NCI-H526 treated with DMSO at 0.1 percent for 48 hours (cell line): Measurements from ENCODE around the gene ARID1B.

Experiments used
- DNase-seq: peaks from one replicate; lab custom pipeline; 2025; lab: John Stamatoyannopoulos, UW

The ARID1B gene

DNA sequence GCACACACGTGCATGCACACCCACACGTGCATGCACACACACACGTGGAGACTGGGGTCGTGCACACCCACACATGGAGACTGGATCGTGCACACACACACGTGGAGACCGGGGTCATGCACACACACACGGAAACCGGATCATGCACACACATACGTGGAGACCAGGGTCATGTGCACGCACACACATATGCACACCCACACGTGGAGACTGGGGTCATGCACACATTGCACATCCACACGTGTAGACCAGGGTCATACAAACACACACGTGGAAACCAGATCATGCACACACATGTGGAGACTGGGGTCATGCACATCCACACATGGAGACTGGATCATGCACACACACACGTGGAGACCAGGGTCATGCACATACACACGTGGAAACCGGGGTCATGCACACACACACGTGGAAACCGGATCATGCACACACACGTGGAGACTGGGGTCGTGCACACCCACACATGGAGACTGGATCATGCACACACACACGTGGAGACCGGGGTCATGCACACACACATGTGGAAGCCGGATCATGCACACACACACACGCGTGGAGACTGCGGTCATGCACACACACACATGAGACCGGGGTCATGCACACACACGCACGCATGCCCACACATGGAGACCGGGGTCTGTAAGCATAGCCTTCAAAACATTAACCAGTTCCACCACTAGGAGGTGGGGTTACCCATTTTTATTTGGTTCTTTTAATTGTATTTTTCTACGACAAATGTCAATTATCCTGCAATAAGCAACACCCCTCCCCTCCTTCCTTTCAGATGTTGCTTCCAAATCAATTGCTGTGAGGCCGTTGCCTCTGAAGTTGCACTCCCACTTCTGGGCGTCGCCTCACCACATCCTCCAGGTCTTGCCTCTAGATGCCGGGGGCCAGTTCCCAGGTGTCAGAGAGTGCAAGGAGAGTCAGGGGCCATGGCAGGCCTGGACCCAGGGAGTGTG, 450.3 kb downstream of the ARID1B start:
- no peak for DNase-seq

DNA sequence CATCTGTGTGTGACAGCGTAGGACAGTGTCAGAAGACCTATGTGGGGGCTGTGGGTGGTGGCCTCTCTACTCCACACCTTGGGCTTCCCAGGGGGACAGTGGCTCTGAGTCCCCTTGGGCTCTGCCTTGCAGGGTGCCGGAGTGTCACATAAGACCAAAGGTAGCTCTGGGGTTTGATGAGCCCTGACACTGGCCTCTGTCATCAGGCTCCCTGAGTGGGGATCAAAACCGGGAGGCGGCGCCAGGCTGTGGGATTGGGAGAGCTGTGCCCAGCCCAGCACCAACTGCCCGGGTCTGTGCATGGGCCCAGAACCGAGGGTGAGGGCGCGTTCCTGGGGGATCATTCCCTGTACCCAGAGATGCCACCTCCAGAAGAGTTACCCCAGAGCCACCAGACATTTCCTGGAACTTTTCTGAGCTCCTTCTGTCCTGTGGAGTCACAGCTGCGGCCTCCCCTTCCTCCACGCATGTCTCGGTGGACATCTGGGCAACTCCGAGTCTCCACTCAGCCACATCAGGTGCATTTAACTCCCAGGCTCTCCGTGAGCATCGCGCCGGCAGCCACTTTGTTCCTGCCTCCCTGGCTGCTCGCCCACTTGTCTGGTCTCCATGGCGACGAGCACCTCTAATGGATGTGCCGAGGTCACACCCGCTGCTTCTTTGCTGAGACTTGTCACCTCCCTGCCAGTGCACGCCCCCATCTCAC, 451.4 kb downstream of the ARID1B start:
- peak; percentile 30 for DNase-seq

DNA sequence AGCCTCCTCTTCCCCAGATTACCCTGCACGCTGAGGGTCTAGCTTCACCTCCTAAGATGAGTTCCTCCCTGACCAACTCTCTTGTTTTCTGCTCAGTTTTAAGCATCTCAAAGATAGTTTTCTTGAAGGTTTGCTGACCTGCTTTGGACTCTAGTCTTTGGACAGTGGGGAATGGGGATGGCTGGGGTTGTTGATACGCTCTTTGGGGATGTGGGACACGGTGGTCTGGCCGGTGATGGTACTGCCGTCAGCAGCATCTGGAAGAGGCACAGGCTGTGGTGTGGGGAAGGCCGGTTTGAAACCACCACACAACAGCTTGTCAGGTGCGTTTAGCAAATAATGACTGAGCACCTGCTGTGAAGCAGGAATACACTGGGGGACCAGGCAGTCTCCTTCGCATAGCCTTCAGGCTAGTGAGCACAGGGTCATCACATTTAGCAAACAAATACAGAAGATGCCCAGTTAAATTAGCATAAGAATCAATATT, 452.0 kb downstream of the ARID1B start:
- peak; percentile 88 for DNase-seq

DNA sequence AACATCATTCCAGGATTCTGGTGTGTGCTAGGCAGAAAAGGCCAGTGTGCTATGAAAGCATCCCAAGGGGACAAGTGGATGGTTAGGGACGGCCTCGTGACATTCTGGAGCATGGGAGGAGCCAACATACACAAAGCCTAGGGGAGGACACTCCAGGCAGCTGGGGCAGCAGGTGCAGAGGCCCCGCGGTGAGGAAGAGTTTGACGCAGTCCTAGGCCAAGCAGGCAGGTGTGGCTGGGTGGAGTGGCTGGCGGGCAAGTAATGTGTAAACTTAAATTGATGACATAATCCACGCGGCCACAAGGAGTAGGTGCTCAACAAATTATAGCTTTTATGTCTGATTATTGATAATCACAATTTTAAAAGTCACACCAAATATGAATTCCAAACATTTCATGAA, 452.5 kb downstream of the ARID1B start:
- peak; percentile 95 for DNase-seq

DNA sequence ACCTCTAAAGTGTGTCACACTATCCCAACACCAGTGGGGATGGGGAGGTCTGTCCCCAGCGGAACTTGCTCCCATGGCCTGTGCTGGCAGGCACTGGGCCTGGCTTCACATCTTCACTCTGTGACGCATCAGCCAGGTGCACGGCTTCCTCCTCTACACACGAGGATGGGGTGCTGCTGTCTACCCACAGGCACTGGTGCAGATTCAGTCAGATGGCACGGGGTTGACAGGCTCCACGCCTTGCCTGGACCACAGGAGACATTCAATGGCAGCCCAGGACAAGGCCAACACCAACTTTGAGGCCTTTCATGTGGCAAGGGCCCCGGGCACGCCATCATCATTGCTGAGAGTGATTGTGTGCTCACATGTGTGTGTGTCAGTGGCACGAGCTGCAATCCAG, 453.7 kb downstream of the ARID1B start:
- no peak for DNase-seq

DNA sequence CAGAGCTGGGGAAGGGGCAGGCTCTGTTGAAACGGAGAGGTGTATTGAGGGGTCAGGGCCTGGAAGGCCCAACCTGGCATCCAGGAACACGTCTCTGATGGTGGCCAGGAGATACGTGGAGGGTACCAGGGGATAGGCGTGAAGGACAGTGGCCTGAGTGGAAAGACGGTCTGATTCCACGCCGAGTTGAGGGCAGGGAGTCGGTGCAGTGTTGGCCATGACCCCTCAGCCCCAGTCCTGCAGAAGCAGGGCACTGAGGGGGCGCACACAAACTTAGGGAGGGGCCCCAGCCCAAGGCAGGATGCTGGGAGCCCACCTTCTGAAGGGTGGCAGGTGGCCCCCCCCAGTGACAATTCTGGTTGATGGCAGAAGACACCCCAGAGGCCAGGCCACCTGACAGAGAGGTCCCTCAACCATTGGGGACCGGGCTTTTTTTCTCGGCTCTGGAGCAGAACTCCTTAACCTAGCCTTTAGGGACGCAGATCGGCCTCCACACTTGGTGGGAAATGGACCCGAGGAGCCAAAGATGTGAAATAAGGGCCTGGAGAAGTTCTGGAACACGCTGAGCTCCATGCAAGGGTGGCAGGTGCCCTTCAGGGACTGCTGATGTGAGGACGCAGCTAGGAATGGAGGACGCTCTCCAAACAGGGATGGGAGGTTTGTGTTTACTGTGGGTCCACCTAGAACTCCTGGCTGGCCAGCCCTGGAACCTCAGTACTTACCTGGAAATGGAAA, 455.1 kb downstream of the ARID1B start:
- DNase-seq: no peak

DNA sequence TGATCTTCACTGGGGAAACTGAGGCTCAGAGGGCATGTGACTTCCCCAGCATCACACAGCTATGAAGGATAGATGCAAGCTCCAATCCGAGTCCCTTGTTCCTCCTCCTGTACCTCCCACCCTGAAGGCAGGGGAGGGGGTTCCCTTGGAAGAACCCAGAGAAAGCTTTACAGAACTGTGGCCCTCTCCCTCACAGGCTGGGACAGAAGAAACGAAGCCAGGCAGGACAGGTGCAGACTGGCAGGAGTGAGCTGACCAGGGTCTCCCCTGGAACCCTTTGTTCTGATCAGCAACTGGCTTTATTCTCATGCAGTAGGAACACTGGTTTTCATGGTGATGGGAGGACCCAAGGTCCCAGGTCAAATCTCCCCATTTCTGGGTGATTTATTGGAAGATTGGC, 456.0 kb downstream of the ARID1B start:
- DNase-seq: no peak

DNA sequence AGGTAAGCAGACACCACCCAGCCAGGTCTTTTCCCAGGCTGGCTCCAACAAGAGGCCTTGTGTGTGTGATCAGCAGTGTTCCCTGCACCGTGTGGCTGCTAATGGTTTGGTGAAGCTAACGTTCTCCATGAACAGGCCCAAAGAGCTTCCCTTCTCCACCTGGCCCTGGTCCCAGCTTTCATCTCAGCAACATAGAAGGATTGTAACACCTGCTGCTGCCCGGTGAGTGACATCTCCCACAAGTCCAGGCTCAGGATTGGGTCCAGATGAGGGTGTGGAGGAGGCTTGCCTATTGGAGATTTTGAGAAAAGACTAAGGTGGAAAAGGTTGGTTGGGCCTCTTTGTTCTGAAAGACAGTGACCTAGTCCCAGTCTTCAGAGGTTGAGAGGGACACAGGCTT, 456.5 kb downstream of the ARID1B start:
- no peak for DNase-seq

DNA sequence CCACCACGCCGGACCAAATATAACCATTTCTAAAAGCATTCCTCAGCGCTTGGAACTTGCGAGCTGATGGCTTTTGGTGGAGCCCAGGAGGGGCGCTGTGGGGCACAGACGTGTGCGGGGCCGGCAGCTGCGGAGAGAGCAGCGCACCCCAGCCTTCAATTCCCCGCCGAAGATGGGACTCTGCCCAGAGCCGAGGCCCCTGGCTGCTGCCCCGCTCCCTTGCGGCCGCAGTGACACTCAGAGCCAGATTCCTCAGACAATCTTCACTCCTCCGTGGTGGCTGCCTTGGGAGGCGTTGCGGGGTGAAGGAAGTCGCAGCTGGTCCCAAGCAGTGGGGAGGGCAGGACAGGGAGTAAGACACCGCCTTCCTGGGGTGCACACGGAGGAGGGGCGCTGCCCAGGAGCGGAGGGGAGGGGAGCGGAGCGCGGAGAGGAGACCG, 458.4 kb downstream of the ARID1B start:
- DNase-seq: no peak

DNA sequence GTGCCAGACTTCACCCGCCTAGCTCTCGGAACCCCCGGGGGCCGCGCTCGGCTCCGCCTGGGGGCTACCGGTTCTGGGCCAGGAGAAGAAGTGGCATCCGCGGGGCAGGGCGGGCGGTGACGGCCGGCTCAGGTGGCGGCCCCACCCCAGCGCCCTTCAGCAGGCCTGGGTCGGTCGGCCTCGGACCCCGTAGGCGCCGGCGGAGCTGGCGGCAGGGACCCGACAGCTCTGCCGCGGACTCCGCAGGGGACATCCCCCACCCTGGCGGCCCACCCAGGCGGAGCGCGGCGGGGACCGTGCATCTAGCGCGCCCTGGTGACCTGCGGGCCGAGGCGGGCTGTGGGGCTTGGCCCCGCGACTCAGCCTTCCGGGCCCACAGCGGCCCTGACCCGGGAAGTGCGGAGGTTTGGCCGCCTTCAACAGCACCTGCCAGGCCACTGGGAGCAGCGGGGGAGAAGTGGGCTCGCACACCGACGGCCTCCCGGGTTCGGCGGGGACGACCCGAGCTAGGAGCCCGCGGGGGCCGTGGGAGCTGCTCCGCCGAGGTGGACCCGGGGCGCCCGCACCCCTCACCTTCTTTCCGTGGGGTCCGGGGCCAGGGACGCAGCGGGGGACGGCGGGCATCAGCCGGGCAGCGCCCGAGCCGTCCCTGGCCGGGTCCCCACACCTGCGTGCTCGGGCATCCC, 459.0 kb downstream of the ARID1B start:
- no peak for DNase-seq

DNA sequence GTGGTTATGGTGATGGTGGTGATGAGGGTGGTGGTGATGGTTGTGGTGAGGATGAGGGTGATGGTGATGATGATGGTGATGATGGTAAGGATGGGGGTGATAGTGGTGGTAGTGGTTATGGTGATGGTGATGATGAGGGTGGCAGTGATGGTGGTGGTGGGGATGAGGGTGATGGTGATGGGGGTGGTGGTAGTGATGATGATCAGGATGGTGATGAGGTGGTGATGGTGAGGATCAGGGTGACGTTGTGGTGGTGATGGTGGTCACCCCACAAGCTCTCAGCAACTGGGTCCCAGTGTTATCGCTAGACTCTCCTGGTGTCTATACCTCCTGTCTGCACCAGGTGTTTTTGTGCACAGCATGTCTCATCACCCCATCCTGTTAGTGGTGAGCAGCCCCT, 461.2 kb downstream of the ARID1B start:
- DNase-seq: no peak

DNA sequence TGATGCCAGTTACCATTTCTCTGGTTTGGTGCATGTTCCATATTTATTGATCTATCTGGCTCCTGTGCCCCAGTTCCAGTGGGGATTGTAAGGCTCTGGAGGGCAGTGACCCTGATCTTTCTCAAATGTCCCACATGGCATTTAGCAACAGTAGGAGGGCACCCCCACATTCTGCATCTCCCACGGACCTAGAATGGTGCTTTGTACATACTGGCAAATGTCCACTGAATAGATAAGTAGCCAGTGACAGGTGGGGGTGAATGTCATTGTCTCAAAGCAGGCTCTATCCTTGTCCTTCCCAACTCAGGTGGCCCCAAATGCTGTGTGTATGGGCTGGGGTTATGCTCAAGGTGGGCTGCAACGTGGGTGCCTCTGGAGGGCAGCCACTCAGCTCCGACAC, 462.0 kb downstream of the ARID1B start:
- DNase-seq: no peak

DNA sequence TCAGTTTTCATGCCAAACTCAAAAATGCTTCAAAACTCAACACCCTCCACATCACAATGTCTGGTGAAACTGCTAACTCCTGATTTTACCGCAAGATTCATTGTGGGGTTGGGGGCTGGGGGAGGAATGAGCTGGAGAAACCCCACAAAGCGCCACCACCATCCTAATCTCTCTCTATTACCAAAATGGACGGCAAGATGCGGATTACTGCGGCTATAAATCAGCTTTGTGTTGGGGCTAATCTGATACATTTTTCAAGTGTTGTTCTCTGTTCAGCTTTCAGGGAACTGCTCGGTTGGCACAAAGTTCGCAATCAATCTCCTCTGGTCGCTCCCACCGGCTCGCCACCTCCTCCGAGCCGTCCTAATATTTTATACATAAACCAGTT, 462.5 kb downstream of the ARID1B start:
- no peak for DNase-seq

DNA sequence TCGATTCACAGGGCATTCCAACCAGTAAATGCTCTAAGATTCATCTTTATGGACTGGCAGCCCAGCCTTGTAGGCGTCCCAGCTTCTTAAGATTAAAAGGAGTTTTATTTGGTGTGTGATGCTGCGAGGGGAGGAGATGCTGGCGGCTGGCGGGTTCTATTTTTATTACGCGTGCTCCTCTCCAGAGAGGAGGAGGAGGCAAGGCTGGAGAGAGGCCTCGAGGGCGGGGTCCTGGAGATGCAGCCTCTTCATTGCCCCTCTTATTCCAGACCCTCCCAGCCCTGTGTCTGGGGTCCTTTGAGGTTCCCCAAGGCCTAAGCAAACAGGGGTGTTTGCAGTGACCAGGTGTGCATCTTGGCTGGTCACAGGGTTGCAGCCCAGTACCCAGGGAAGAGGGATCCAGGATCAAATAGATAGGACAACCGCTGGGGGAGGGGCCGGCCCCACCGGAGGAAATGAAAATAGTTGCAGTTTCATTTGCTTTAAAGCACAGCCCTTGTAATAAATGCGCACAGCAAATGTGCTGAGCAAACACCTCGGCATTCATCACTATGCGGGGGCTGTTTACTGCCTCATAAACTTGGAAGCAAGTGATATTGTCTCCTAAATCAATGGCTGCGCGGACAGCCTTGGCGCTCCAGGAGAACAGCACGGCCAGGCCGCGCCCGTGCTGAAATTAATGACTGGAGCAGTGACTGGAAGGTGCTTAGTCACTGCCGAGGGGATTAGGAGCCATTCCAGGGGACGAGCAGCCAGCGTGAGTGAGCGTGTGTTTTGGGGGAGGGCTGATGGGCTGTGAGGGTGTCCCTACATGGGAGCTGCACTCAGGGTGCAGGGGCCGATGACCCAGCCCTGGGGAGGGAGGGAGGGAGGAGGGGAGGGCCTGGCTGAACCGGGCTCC, 463.1 kb downstream of the ARID1B start:
- peak; percentile 31 for DNase-seq

DNA sequence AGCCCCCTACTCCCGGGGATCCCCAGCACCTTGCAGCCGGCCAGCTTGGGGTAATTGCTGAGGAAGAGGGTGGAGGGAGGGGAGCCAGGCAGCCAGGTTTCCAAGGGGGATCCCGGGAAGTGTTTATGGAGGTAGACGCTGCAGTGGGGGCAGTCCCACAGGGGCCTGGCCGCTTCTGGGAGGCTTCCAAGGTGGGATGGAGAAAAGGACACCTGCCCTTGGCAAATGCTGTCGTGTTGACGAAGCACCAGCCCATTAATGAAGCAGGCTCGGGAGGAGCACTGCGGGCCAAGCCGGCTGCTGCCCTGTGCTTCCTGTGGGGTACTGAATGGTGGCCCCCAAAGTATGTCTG, 463.8 kb downstream of the ARID1B start:
- no peak for DNase-seq

DNA sequence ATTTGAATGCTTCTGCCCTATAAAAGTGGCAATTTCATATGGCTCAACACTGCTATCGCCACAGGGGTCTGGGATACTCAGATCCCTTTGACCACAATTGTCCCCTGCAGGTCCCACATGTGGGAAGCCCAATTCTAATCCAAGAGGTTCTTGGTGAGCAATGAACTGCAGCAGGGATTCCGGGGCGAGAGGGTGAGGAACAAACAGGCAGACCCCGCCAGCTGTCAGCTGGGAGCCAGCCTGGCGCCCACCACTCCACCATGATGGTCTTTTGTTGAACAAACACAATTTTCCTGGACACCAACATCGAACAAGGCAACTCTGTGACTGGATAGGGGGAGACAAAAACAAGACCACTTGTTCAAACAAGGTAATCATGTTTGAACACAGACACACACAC, 465.6 kb downstream of the ARID1B start:
- DNase-seq: no peak

DNA sequence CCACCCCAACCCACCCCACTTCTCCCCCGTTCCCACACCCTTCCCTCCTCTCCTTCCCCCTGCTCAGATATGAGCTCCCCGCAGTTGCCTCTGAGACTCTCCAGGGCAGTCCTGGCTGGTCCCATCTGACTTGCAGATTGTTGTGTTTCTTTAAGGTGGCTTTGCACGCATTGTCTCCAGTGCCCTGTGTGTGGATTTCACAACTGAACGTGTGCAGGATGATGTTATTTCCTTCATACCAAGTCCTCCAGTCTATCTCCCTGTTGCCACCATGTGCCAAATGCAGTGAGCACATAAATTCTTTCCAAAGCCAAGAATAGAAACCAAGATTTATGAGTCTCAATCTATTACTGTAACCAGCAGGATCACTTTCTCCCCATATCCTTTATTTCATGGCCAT, 467.0 kb downstream of the ARID1B start:
- no peak for DNase-seq

DNA sequence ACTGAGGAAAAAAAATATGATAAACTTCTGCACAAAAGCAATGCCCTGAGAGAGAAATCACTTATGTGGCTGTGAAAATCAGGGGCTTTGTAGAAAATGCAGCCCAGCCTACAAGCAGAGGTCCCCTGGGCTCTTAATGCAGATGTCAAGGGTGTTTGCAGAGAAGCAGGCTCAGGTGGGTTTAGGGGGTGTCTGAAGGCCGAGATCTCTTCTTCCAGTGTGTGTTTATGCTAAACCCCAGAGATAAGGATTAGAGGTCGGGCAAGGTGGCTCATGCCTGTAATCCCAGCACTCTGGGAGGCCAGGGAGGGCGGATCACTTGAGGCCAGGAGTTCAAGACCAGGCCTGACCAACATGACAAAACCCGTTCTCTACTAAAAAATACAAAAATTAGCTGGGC, 467.6 kb downstream of the ARID1B start:
- no peak for DNase-seq

DNA sequence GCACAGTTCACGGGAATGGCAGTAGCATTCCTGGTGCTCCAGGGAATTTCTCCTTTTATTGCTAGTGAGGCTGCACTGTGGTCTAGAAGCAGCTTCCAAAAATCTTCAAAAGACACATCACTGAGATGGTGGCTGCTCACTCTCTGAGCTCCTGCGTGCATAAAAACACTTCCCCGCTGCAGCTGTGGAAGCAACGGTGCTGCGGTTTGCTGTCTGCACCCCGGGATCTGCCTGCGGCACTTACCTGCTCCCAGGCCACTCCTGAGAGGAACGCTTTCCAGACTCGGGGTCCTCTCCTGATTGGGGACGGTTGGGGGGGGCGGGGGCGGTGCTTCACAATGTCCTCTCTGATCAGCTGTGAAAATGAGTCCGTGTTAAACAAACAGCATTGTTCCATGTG, 468.3 kb downstream of the ARID1B start:
- no peak for DNase-seq

DNA sequence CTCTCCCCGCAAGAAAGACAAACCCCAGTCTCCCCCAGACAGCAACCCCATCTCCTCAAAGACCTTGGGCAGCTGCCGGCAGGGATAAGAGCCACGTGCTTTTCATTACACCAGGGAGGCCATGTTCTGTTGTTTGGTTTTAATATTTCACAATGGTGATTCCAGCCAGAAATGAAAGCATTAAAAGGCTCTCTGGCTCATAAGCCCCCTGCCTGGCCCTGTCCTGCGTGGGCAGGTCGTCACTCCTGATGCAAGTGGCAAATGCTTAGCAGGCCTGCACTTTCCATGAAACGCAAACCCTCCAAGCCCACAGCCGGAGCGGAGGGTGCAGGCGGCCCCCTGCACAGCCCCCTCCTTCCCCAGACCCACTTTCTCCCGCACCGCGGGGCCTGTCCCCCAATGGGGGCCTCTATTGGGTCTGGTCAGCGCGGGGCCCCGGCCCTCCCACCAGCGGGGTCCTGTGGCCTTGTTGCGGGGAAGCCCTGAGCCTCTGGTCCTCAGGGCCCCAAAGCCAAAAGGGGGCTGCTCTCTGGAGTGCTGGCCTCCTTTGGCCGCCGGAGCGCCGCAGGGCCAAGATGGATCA, 469.0 kb downstream of the ARID1B start:
- DNase-seq: no peak
